ENCODE data around the gene IGFN1.

DNA sequence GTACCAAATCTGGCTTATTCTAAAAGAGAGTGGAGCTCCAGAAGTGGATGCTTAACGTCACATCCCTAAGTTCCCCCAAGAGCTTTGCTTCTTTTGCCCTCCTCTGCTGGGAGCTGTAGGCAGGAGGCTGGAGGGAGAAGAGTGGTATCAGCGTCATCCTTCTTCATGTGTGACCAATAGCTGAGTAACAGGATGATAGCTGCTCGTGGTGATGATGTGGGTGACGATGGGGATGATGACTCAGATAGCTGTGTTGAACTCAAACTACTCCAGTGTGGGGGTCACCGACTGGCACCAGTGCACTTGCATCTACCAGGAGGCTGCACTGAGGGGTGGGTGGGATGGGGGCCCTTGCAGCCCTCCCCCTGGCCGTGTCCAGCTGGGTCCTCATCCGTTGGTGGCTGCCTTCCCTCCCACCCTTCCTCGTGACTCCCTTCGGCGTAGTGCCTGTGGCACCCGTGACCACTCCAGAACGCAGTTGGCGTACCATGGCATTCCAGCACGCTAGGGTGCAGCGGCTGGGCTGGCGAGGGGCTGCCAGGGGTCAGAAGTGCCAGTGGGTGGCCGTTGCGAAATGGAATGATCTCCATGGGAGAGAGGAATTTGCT, 1.1 kb downstream of the IGFN1 start:
- TF ChIP-seq BHLHE40 (IDR thresholded peaks at IDR 0.05; ENCODE audit: low read depth, low read length) (peak; percentile 44; the same call in 1 of the 2 replicates), MAFK (IDR thresholded peaks at IDR 0.05; ENCODE audit: low read depth, low read length) (no peak), FOS (IDR thresholded peaks at IDR 0.05; ENCODE audit: low read depth, low read length) (peak; percentile 88), POLR2A (IDR thresholded peaks at IDR 0.05; ENCODE audit: low read depth, low read length) (peak; percentile 49; the same call in 1 of the 2 replicates), CEBPB (IDR thresholded peaks at IDR 0.05; ENCODE audit: low read depth, low read length) (peak; percentile 70), RAD21 (IDR thresholded peaks at IDR 0.05; ENCODE audit: low read length) (no peak), MXI1 (IDR thresholded peaks at IDR 0.05; ENCODE audit: borderline replicate concordance, low read depth, low read length) (no peak), RCOR1 (IDR thresholded peaks at IDR 0.05; ENCODE audit: insufficient replicate concordance, low read length) (no peak), CHD1 (IDR thresholded peaks at IDR 0.05; ENCODE audit: low read depth, low read length) (no peak), SMC3 (IDR thresholded peaks at IDR 0.05; ENCODE audit: low read depth, low read length) (no peak), MAZ (IDR thresholded peaks at IDR 0.05; ENCODE audit: borderline replicate concordance, low read depth, low read length) (no peak)
- TF ChIP-seq, protein P1, sequence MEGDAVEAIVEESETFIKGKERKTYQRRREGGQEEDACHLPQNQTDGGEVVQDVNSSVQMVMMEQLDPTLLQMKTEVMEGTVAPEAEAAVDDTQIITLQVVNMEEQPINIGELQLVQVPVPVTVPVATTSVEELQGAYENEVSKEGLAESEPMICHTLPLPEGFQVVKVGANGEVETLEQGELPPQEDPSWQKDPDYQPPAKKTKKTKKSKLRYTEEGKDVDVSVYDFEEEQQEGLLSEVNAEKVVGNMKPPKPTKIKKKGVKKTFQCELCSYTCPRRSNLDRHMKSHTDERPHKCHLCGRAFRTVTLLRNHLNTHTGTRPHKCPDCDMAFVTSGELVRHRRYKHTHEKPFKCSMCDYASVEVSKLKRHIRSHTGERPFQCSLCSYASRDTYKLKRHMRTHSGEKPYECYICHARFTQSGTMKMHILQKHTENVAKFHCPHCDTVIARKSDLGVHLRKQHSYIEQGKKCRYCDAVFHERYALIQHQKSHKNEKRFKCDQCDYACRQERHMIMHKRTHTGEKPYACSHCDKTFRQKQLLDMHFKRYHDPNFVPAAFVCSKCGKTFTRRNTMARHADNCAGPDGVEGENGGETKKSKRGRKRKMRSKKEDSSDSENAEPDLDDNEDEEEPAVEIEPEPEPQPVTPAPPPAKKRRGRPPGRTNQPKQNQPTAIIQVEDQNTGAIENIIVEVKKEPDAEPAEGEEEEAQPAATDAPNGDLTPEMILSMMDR (conservative IDR thresholded peaks at IDR 0.05; ENCODE audit: low read depth, low read length): no peak
- TF ChIP-seq, protein P2, sequence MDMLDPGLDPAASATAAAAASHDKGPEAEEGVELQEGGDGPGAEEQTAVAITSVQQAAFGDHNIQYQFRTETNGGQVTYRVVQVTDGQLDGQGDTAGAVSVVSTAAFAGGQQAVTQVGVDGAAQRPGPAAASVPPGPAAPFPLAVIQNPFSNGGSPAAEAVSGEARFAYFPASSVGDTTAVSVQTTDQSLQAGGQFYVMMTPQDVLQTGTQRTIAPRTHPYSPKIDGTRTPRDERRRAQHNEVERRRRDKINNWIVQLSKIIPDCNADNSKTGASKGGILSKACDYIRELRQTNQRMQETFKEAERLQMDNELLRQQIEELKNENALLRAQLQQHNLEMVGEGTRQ (IDR thresholded peaks at IDR 0.05; ENCODE audit: low read depth, low read length): 0 out of 2 replicates have a peak, but pooled peaks have one; percentile 15
- TF ChIP-seq, protein P3, sequence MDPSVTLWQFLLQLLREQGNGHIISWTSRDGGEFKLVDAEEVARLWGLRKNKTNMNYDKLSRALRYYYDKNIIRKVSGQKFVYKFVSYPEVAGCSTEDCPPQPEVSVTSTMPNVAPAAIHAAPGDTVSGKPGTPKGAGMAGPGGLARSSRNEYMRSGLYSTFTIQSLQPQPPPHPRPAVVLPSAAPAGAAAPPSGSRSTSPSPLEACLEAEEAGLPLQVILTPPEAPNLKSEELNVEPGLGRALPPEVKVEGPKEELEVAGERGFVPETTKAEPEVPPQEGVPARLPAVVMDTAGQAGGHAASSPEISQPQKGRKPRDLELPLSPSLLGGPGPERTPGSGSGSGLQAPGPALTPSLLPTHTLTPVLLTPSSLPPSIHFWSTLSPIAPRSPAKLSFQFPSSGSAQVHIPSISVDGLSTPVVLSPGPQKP (IDR thresholded peaks at IDR 0.05; ENCODE audit: borderline replicate concordance, low read depth, low read length): no peak
